Ramos (cell line): ENCODE data around the gene DOCK3.
"Not testable (repeated sequence)": the region's sequence is repeated elsewhere in the genome, so short reads cannot be mapped to it uniquely, and the experiment has no call there.

Source experiments
- in situ Hi-C: fragments of 300-500 bp; cut with MboI; formaldehyde crosslinking; loops from one replicate; pipeline ENCODE4 v1.14.3; 2022; ENCODE audit warnings: low sequenced_read_pairs; ENCODE audit not compliant: unreplicated experiment

DOCK3 gene

DNA sequence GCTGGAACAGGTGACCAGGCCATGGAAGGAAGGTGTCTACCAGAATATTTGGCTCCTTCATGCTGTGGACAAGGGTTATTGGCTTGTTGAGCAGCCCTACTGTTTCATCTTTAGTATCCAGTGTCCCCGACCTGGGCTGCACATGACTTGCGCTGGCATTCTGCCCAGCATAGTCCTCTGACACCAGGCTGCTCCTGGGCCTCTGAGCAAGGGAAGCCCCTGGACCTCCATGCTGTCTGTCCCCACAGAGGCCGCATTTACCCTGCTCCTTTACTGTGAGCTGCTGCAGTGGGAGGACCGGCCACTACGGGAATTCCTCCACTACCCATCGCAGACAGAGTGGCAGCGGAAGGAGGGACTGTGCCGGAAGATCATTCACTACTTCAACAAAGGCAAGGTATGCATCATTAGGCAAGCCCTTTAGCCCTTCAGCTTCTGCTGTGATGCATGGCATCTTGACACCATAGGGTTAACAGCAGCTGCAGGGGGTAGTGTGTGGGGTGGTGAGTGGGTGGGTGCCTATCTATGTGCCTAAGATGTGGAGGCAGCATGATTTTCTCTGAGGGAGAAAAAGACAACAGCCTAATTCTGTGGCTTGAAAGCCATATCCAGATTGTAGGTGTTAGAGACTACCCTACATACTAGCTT, 666.4 kb downstream of the DOCK3 start:
- in situ Hi-C loops, result no loop called here

DNA sequence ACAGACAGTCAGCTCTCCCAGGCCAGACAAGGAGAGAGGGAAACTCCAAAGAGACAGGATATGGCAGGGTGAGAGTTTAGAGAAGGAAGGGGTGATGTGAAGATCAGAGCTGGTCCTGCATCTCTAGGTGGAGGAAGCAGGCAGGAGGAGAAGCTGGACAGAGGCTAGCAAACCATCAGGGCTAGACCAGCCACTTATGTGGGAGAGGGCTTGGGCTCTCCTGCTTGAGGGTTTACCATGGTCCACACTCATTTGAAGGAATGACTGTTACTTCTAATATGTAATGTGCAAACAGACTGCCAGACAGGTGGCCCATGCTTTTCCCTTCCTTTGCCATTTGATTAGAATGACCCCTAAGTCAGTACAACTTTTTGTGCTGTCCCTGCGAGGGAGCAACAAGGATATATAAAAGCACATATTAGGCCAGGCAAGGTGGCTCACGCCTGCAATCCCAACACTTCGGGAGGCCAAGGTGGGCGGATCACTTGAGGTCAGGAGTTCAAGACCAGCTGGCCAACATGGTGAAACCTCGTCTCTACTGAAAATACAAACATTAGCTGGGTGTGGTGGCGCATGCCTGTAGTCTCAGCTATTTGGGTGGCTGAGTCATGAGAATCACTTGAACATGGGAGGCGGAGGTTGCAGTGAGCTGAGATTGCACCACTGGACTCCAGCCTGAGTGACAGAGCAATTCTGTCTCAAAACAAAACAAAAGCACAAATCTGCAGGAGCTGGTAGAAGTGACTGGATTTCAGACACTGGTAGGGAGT, 669.4 kb downstream of the DOCK3 start:
- in situ Hi-C loops, result no loop called here

DNA sequence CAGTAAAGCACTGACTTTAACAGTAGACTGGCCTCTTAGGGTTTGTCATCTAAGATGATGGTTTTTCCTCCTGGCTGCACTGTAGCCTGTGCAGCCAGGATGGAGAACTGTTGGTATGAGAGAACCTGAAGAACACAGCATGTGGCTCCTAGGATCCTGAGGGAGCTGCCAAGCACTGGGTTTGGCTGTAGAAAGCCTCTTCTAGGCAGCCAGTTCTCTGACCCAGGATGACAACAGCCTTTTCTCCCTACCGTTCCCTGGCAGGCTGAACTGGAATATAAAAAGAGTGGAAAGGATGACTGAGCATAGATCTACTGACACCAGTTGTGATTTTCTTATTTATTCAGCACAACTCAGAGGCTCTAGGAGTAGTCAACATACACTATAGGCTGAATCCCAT, 676.0 kb downstream of the DOCK3 start:
- in situ Hi-C loops, result no loop called here

DNA sequence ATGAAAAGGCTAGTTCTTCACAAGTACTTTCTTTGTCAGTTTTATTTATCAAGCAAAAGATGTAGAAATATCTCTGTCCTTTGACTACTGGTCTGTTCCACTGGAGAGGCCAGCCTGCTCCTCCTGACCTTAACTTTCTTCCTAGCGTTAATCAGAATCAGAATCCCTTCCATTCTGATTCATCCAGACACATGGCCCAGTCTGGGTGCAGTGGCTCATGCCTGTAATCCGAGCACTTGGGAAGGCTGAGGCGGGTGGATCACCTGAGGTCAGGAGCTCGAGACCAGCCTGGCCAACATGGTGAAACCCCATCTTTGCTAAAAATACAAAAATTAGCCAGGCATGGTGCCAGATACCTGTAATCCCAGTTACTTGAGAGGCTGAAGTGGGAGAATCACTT, 678.4 kb downstream of the DOCK3 start:
- in situ Hi-C loops, result no loop called here

DNA sequence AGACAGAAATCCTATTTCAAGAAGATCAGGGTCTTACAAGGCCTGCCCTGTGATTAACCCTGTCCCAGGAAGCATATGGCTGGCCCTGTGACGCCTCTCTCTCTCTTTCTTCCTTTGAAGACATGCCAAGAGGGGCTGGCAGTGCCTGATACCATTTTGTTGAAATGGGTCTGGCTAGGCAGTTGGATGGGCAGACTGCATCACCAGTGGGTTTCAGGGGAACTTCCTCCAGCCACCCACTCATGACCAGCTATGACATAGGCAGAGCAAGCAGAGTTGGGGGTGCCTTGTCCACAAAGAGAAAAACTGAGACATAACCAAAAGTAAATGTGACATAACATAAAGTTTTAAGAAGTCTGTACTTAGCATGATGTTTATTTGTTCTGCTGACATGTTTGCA, 679.0 kb downstream of the DOCK3 start:
- in situ Hi-C loops, result no loop called here

DNA sequence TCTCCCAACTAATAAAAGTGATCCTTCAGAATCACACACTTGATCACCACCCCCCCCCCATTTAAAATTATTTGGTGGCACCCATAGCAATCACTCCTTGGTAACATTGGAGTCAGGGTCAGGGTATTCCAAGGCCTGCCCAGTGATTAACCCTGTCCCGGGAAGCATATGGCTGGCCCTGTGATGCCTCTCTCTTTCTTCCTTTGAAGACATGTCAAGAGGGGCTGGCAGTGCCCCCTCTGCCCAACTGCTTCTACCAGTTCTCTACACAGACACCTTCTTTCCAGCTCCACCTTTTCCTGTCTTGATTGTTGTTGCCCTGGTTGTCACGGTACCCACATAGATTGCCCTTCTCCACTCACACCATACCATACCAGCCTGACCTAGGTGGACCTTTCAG, 679.4 kb downstream of the DOCK3 start:
- in situ Hi-C loops, result no loop called here

DNA sequence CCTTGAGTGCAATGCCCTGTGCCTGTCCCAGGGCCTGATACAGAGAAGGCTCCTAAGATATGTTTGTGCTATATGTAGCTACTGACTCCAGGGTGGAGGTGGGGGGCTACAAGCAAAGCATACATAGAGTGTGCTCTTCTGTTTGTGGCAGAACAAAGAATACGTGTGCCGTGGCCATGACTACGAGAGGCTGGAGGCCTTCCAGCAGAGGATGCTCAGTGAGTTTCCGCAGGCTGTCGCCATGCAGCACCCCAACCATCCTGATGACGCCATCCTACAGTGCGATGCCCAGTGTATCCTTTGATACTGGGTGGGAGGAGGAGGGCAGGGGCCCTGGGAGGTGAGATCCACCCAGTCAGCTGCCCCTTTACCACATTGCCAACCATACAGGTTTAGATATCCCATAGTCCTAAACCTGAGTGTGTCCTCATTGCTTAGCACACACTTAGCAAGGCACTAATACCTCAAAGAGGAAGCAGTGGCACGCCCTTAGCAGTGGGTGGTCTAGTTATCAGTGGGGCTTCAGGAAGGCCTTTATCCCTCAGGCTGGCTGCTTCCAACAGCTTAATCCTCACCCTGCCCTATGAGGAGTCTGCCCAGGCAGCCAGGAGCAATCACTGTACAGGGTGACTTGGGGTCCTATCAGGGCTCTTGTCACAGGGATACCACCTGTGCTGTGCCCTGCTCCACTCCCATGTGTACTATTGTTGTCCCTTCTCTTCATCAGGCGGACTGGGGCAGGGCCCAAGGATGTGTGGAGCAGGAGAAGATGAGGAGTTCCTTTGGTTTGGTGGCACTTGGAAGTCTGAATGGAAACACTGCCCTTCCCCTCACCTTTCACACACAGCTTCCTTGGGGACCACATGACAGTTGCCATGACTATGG, 680.2 kb downstream of the DOCK3 start:
- in situ Hi-C loops, result no loop called here

DNA sequence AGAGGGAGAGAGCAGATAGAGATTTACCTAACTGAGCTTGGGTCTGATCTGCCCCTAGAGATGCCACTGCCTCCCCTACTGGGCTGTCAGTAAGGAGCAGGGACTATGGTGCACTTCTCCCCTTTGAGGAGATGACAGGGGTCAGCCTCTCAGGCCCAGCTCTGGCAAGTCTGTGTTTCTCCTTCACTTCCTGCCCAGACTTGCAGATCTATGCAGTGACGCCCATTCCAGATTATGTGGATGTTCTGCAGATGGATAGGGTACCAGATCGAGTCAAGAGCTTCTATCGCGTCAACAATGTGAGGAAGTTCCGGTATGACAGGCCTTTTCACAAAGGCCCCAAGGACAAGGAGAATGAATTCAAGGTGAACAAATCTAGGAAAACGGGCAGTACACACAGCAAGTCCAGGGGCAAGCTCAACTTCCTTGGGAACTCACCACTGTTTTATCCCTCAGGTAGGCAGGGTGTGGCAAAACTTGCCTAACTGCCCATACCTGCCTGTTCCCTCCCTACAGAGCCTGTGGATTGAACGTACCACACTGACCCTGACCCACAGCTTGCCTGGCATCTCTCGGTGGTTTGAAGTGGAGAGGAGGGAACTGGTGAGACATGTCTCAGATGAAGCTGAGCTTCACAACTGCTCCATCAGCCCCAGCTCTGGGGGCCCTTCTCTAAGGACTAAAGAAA, 681.3 kb downstream of the DOCK3 start:
- in situ Hi-C loops, result no loop called here

DNA sequence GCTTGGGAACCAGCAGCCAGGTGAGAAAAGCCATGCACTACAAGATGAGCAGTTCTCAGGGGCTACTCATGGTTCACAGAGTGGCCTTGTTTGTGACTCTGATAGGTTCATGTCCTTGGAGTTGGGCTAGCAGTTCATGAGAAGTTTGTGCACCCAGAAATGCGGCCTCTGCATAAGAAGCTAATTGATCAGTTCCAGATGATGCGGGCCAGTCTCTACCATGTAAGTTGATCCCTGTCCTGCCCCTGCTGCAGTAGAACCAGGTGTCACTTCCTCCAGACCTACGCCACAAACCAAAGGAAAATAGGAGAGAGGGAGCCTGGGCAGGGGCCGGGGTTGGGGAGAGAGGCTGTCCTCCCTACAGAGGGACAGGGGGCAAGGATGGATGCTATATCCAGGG, 683.1 kb downstream of the DOCK3 start:
- in situ Hi-C loops, result no loop called here

DNA sequence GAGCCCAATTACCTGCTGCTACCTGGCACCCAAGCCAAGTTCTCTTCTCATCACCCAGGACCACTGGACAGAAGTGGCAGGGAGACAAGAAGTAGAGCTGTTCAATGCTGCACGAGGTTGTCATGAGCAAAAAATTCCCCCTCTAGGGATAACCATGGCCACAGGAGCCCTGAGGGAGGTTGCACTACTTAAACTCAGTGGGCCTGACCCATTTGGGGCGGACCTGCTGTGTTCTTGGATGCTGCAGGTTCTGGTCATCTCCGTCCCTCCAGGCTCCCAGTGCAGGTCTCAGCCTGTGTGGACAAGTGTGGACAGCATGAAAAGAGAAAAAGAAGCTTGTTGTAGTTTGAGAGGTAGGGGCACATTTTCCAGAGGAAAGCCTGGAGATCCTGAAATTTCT, 684.3 kb downstream of the DOCK3 start:
- in situ Hi-C loops, result no loop called here

DNA sequence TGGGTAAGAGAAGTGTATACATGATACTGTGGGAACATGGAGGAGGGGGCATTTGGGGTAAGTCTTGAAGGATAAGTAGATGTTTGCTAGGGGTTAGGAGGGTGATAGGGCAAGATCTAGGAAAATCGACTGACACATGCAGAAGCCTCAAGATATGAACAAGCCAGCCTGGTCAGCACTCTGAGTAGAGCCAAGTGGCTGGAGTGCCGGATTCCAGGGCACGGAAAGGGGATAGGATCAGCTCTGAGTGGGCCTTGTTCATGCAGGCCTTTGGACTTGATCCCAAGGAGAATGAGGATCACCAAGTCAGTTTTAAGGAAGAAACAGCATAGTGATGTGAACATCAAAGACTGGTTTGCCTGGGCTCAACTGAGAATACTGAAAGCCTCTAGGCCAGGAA, 686.1 kb downstream of the DOCK3 start:
- in situ Hi-C loops, result no loop called here

DNA sequence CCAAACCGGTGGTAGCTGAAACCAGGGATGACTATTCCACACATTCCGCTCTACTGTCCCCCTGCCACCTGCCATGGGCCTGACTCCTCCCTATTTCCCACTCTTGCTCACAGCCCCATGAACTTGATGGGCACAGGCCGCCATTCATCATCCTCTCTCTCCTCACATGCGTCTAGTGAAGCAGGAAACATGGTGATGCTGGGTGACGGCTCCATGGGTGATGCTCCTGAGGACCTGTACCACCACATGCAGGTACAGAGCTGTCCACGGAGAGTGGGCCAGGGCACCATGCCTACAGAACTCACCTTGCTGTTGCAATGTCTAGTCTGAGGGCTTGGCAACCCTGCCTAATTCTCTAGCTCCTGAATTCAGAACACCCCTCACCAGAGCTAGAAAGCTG, 687.0 kb downstream of the DOCK3 start:
- in situ Hi-C loops, result no loop called here

DNA sequence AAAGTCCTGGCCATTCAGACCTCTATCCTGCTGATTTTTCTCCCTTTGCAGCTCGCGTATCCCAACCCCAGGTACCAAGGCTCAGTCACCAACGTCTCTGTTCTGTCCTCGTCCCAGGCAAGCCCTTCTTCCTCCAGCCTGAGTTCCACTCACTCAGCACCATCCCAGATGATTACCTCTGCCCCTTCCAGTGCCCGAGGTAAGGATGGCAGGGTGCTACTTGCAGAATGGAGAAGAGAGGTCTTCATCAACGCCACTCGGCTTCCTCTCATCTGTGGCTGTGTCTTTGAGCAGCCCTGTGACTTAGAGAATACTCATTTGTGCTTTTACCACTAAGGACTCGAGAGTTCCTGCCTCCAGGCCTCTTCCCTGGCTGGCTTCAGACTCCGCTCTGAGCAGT, 687.7 kb downstream of the DOCK3 start:
- in situ Hi-C loops, result no loop called here

DNA sequence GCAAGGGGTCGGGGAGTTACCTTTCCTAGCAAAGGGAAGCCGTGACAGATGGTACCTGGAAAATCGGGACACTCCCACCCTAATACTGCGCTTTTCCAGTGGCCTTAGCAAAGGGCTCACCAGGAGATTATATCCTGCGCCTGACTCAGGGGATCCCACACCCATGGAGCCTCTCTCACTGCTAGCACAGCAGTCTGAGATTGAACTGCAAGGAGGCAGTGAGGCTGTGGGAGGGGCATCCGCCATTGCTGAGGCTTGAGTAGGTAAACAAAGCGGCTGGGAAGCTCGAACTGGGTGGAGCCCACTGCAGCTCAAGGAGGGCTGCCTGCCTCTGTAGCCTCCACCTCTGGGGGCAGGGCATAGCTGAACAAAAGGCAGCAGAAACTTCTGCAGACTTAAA, 693.5 kb downstream of the DOCK3 start:
- in situ Hi-C loops, result not testable (repeated sequence)

DNA sequence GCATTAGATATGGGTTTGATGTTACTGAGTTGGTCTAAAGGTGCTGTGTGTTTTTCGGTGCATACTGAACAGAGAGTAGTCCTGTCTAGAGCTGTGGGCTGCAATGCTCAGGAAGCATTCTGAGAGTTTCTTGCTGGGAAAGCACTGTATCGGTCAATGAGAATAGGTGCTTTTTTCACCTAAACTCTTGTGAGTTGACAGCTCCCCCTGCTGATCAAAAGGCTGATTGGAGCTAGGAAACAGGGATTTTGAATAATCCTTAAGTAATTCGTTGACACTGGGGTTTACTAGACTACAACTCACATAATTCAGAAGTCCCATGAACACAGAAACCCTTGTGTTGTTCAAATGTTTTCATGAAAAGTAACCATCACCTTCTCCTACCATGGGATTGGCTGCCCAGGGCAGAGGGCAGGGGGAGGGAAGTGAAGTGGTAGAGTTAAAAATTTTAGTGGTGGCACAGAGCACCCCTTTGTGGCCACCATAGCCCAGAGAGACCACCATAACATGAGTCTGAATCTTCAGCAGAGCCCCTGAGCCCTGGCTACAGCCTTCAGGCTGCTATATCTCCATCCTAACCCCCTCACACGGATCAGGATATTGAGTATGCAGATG, 697.3 kb downstream of the DOCK3 start:
- in situ Hi-C loops, result no loop called here

DNA sequence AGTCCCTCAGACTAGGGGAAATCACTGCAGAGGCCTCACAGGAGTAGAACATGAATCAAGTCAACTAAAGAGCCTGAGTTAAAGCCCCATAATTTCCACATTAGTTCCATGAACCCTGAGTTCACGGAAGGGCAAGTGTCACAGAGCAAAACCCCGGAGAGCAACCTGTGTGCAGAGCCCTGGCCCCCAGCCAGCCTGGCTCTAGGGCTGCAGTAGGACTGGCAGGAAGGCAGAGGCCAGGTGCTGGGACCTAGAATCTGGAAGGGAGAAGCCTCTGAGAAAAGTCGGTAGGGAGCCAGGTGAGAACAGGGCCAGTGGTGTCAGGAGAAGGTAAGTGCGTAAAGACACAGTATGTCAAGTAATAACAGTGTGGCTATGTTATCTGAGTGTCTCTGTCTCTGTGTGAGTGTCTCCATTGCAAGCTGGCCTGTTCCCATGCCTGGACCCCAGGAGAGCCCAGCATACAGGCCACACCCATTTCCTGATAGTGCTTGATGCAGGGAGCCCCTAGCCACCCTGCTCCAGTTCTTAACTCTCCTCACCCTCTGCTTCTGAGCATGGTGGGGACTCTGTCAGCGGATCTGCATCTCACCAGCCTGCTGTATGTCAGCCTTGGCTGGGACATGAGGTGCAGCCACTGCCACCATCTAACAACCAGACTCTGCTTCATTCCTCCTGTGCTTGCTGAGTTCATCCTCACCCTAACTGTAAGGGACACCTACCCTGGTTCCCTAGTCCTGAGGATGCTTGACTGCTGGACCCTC, 699.1 kb downstream of the DOCK3 start:
- in situ Hi-C loops, result no loop called here

DNA sequence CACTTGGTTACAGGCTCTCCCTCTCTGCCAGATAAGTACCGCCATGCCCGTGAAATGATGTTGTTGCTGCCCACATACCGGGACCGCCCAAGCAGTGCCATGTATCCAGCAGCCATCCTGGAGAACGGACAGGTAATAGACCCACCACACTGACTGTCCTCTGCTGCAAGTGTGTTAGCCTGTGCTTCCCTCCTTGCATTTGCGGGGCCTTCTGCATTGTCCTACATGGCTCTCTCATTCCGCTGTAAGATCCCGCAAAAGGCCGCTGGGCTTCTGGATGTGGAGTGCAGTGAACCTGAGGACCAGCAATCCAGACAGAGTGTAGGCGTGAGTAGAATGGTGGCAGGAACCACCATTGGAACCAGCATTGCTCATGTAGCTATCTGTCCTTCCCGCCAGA, 699.7 kb downstream of the DOCK3 start:
- in situ Hi-C loops, result no loop called here

DNA sequence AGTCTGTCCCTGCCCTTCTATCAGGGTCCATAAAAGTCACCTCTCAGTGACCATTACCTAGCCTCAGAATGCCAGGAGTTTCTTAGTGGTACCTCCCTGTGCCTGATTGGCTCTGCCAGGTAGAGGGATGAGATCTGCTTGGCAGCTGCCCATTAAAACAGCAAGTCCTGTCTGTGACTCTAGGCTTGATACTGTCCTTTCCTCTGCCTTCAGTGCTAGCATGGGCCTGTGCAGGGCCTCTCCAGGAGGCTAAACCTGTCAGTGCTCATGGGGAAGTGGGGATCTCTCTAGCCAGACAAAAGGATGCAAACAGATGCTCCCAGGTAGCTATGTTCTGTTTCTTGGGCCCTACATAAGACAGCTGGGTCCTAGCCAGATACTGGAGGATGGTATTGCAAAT, 700.4 kb downstream of the DOCK3 start:
- in situ Hi-C loops, result loop anchor here (5.0 kb wide), 1 partner anchor 758 kb away; the partner anchor contains the start of gene MAPKAPK3

DNA sequence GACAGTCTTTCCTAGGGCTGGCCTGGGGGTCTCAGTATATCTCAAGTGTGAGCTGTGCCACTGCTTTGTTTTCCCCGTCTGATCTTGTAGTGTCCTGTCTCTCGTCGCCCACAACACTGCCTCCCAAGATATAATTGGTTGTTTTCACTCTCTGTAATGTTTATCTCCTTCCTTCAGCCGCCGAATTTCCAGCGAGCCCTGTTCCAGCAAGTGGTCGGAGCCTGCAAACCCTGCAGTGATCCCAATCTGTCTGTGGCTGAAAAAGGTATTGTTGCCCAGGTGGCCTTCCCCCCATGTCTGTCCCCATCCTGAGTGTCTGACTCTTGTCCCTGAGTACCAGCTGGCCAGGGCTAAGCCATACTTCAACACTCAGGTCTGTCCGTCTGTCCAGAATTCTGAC, 700.8 kb downstream of the DOCK3 start:
- in situ Hi-C loops, result loop anchor here (5.0 kb wide), 1 partner anchor 758 kb away; the partner anchor contains the start of gene MAPKAPK3
